ENCODE measurements around the gene ASAP2.

ASAP2 gene

DNA sequence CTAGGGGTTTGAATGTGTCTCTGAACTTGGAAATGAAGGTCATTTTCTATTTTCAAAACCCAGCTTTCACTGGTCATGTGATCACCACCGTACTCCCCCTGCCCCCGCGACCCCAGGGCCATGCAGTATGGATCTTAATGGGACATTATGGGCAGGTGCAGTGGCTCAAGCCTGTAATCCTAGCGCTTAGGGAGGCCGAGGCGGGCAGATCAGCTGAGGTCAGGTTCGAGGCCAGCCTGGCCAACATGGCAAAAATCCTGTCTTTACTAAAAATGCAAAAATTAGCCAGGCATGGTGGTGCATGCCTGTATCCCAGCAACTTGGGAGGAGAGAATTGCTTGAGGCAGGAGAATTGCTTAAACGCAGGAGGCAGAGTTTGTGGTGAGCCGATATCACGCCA lies 139.4 kb downstream of the ASAP2 start:
- no peak for DNase-seq (ENCODE audit: low read depth in 2 of 2)

DNA sequence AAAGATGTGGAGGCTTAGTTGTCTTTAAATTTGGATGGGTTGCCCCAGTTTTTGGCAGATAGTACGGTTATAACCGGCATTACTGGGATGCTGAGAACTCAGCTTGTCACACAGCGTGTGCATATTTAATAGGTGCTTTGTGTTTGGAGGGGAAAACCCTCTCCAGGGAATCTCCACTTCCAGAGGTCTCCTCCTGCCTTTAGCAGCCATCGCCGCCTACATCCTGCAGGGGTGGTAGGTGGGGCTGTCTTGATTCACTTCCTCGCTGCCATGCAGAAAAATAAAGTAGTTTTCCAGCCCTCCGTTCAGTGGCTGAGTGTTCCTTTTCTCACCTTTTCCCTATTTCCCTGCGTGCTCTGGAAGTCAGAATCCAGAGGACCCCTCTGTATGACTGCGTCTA lies 140.3 kb downstream of the ASAP2 start:
- no peak for DNase-seq (ENCODE audit: low read depth in 2 of 2)

- no peak for DNase-seq (ENCODE audit: low read depth in 2 of 2)
Measured at GRCh38 chr2:9347411-9347881, 140.8 kb downstream of the ASAP2 start.

- DNase-seq (ENCODE audit: low read depth in 2 of 2) = no peak
Measured at GRCh38 chr2:9354318-9354717, 147.7 kb downstream of the ASAP2 start.

- no peak for DNase-seq (ENCODE audit: low read depth in 2 of 2)
Measured at GRCh38 chr2:9355270-9355669, 148.7 kb downstream of the ASAP2 start.

DNA sequence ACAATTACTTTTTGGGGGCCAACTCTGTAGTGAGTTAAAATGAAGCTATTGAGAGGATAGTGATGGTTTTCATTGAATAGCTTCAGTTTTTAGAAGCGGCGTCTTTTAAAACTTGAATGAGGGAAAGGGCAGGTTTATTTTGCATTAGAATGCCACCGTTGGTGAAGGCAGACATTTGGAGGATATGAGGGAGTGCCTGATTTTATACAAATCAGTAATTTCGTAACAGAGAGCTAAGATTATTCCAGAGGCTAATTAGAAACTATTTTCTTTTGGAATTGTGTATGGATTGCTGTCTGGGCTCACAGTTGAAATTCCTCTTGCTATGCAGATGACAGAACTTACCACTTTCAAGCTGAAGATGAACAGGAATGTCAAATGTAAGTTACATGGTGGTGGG lies 149.1 kb downstream of the ASAP2 start:
- no peak for DNase-seq (ENCODE audit: low read depth in 2 of 2)

GRCh38 chr2:9356261-9356660 lies 149.6 kb downstream of the ASAP2 start:
- no peak for DNase-seq (ENCODE audit: low read depth in 2 of 2)

GRCh38 chr2:9358846-9359245 lies 152.2 kb downstream of the ASAP2 start:
- DNase-seq (ENCODE audit: low read depth in 2 of 2) = no peak

DNA sequence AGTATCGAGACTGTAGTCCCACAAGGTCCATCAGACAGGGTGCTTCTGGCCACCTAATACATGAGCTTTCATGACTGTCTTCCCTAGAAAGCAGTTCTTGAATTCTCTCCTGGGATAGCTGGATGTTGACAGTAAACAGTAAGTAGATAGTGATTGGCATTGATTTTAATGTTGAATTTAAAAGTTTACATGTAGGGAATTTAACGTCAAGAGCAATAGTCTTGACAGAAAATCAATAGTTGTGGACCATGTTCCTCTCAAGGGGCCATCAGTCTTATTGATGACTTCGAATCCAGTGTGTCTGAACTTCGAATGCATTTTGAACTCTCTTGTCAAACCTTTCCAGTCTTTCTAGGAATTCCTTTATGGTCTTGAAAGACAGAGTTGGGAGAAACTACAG lies 152.9 kb downstream of the ASAP2 start:
- no peak for DNase-seq (ENCODE audit: low read depth in 2 of 2)

DNA sequence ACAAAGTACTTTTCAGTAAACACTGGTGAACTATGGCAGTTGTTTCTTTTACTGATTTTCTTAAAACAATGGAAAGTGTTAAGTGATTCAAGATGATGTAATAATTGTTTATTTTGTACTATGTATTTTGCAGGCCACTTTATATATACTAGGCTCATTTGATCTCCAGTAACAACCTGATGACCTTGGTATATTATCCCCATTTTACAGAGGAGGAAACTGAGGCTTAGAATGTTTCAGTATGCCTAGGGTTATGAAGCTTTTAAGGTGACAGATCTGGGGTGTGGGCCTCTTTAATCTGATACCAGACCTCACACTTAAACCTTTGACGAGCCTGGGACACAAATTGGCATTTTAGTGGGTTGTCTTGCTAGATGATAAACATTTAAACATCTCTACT lies 153.5 kb downstream of the ASAP2 start:
- no peak for DNase-seq (ENCODE audit: low read depth in 2 of 2)

- no peak for DNase-seq (ENCODE audit: low read depth in 2 of 2)
Measured at GRCh38 chr2:9360701-9361100, 154.1 kb downstream of the ASAP2 start.

- no peak for DNase-seq (ENCODE audit: low read depth in 2 of 2)
Measured at GRCh38 chr2:9364373-9364772, 157.8 kb downstream of the ASAP2 start.

DNA sequence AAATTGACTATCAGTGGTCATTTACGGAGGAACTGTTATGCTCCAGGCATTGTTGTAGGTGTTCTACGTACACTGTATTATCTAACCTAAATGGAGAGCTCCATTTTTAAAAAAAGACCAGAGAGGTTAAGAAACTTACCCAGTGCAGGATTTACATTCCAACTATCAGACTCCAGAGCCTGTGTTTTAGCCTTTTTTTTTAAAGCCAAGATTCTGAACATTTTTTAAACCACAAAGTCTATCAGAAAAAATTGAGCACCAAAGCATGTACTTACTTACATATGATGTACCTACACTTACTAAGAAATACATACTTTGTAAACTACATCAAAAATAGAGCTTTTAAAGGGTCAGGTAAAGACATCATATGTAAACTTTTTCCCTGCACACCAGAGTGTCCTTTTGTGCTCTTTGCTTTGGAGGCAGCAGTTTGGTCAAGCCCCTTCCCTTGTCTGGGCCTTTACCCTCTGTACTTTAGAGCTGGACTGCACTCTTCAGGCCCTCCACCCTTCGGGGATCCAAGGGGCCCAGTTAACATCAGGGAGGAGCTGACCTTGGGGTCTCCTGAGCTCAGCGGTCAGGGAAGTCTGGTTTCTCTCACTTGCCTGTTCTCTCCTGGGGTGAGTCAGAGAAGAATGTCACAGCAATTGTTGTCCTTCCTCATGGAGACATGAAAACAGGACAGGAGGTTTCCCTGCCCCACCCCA lies 158.3 kb downstream of the ASAP2 start:
- no peak for DNase-seq (ENCODE audit: low read depth in 2 of 2)

DNA sequence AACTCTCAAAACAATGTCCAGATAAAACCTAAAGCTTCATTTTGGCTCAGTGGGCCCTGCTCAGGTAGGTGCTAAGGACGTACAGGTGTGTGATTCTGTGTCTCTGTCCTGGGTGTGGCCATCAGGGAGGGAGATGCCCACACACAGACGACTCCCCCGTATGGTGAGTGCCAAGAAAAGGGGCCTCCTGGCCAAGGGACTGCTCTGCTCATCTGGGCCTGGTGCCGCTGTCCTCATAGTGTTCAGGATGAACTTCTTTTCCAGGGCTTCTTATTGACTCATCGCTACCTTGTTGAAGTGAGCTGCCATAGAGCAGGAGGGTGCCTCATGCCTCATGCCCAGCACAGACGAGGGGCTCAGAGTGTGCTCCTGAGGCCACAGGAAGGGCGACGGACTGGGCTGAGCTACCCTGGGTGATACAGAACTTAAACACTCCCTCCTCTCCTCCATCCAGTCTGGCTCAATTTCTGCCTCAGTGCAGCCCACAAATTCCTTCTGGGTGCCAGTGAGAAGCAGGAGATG lies 158.9 kb downstream of the ASAP2 start:
- DNase-seq (ENCODE audit: low read depth in 2 of 2) = no peak

DNA sequence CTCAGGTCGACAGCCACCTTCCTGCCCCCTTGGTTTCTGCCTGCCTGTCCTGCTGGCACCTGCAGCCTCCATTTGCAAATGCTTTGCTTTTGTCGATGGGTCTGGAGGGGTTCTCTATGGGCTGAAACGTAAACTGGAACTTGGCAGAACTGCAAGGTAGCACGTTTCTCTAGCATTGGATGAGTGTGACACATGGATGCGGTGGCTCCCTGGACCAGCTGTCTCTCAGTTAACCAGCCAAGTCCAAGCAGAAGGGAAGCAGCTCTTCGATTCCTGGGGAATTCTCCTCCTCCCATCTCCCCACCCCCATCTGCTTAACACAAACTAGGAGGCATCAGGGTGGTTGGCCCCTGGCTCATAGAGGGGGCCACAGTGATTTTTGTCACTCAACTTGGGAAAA lies 159.4 kb downstream of the ASAP2 start:
- no peak for DNase-seq (ENCODE audit: low read depth in 2 of 2)

GRCh38 chr2:9370746-9371145 lies 164.1 kb downstream of the ASAP2 start:
- DNase-seq (ENCODE audit: low read depth in 2 of 2) = no peak

- DNase-seq (ENCODE audit: low read depth in 2 of 2) = no peak
Measured at GRCh38 chr2:9373047-9373446, 166.4 kb downstream of the ASAP2 start.

DNA sequence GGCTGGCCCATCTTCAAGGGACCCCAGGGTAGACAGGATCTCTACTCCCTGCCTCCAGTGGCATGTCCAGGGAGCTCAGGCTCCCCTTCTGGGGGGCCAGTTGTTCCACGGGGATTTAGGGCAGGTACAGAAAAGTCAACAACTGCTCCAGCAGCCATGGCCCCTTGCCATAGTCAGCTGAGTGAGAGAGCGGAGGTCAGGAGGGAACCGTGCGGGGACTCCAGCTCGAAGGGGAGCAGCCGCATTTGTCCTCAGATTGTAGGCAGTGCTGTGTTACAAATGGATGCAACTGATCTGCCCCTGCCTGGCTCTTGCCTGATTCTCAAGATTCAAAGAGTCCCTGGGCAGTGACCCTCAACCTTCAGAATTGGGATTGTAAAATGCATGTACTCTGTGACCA lies 166.9 kb downstream of the ASAP2 start:
- DNase-seq (ENCODE audit: low read depth in 2 of 2) = no peak

DNA sequence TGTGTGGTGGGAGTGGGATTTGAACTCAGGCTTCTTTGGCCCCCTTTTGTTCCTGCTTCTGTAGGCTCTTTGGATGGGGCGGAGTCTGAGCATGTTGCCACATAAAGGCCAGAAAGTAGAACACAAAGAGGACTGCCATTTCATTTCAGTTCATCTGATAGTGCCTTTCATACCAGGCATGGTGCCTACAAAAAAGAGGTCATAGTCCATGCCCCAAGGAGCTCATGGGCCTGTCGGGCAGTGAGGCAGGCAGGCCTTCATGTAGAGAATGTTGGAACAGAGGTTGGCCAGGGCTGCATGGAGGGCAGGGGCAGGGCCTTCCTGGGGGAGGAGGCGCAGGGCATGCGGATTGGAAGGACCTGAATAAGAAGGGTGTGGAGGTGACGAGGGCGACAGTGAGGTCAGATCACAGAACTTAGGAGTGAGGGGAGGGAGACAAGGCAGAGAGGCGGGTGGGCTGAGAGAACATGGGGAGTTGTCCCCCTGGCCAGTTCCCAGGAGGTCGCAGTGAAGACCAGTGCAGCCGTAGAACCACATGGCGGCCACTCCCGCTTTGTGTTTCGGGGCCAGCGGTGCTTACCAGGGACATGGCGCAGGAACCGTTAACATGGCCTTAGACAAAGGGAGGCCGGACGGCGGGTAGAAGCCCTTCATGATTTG lies 167.6 kb downstream of the ASAP2 start:
- DNase-seq (ENCODE audit: low read depth in 2 of 2) = no peak

GRCh38 chr2:9375857-9376428 lies 169.3 kb downstream of the ASAP2 start:
- DNase-seq (ENCODE audit: low read depth in 2 of 2) = no peak

DNA sequence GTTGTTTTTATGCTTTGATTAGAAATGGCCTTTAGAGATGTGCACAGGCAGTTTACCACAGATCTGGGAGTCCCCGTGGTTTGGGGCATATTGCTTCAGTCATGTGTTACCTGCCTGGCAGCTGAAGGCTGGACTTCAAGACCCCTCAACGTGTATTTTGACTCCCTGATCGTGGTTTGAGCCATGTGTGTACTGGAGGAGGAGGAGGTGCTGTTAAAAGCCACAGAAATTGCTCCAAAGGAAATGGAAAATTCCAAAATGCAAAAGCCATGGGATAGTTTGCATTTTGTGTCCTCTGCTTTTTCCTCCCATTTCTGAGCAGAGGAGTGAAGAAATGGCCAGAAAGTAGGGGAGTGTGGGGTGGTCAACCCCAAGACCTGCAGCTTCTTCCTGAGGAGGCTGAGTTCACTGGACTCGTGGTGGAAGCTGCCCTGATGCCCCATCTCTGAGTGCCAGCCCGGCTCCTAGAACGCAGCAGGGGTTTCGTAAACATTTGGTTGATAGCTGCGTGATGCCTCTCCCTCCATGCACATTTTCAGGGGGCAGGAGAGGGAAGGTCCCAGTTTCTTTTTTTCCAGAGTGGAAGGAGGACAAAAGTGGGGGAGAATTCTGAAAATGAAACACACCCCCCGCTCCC lies 171.0 kb downstream of the ASAP2 start:
- no peak for DNase-seq (ENCODE audit: low read depth in 2 of 2)
